Fibroblast of the aortic adventitia (primary cell): ENCODE measurements around the gene ARPC2. TPM values are rescaled to one million over a fixed set of nuclear protein-coding genes. Genes with fewer than 3 reads are reported as not detected.

Source experiments
- DNase-seq: peaks from one replicate; pipeline ENCODE4 v3.0.0-alpha.2; 2010; ENCODE audit warnings: low read depth
- H3K4me3 ChIP-seq: 2 replicates; pipeline ENCODE4 v1.5.1; 2011; ENCODE audit warnings: low read depth, mild to moderate bottlenecking, control low read depth, low read length, moderate library complexity
- total RNA-seq: library from RNA; depleted of rRNA; stranded (reverse); fragments of >200 nt; gene quantifications from 2 replicates; pipeline ENCODE4 v1.2.3, GENCODE V29; 2012; ENCODE audit warnings: low replicate concordance
- TF ChIP-seq, protein P1 (sequence below): IDR thresholded peaks from 2 replicates; pipeline ENCODE4 v1.5.1; 2011; ENCODE audit warnings: mild to moderate bottlenecking, low read length, control low read depth, inconsistent platforms; ENCODE audit not compliant: insufficient read depth

Gene ARPC2
- total RNA-seq, 1 donor: 368 TPM

DNA sequence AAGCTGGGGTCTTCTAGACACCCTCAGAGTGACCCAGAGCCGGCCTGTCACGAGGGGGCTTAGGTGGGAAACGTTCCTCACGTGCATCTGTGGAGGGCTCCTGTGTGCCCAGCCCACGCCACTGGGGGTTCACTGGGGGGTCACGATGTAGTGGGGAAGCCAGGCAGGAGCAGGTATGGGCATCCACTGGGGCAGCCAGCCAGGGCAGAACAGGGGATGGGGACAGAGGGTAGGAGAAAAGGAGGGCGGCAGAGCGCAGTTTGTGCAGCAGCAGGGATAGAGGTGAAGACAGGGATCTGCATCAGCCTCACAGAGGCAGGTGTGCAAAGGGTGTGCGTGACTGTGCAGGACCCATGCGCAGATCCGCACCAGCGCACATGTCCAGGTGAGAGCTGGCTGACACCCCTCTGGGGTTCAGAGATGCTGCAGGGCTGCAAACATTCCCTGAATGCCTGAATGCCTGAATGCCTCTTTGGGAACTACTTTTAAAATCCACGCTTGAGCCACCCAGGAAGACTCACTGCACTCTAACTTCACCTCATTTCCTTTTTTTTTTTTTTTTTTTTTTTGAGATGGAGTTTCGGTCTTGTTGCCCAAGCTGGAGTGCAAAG lies 63.4 kb downstream of the ARPC2 start:
- TF ChIP-seq, protein P1, sequence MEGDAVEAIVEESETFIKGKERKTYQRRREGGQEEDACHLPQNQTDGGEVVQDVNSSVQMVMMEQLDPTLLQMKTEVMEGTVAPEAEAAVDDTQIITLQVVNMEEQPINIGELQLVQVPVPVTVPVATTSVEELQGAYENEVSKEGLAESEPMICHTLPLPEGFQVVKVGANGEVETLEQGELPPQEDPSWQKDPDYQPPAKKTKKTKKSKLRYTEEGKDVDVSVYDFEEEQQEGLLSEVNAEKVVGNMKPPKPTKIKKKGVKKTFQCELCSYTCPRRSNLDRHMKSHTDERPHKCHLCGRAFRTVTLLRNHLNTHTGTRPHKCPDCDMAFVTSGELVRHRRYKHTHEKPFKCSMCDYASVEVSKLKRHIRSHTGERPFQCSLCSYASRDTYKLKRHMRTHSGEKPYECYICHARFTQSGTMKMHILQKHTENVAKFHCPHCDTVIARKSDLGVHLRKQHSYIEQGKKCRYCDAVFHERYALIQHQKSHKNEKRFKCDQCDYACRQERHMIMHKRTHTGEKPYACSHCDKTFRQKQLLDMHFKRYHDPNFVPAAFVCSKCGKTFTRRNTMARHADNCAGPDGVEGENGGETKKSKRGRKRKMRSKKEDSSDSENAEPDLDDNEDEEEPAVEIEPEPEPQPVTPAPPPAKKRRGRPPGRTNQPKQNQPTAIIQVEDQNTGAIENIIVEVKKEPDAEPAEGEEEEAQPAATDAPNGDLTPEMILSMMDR: no peak
- H3K4me3 ChIP-seq: no peak overlapping the region
- no peak for DNase-seq

DNA sequence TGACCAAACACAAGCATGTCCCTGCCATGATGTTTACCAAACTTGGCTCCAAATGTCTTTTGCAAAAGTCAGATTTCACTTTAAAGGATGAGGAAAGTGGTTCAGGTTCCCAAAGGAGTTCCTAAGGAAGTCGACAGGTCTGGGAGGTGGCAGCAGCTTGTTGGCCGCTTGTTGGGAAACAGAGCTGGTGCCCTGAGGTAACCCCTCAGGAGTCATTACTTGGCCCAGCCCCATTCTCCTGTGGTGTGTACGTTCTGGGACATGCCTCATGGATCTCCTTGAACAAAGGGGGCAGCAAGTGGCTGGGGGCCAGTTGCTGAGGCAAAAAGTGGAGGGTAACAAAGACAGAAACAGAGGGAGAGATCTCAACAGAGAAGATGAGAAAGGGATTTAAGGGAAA lies 64.5 kb downstream of the ARPC2 start:
- TF ChIP-seq, protein P1: no peak
- DNase-seq: no peak
- H3K4me3 ChIP-seq: no peak overlapping the region

DNA sequence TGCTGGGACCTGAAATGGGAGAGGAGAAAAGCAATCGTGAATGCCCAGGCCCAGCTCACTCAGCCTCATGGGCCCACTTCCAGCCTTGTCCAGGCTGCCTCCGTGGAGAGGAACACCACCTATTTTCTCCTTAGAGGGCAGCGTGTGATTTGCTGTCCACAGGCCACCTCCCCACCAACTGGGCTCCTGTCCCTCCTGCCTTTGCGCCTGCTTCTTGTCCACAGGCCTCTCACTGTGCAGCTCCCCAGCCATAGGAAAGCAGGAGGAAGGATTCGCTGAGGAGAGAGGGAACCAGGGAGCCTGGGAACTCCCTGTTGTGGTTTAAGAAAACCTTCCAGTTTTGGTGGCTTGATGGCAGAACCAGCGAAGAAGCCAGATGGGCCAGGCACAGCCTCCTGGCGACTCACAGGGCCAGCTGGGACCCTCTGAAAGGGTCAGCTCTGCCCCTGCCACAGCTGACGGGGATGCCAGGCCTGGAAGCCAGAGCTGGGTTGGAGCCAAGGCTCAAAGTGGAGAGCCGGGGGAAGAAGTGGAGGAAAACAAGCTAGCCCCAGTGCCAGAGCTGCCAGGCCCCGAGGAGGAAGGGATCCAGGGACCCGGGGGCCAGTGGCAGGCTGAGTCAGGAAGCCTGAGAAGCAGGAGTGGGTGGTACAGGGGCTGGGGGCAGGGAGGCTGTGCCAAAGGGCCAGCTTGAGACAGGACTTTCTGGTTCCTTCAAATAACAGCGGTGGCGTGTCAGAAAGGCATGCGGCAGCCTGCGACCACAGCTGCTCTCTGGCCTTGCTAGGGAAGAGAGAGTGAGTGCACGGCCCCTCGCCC lies 65.4 kb downstream of the ARPC2 start:
- H3K4me3 ChIP-seq: no peak overlapping the region
- no peak for DNase-seq
- TF ChIP-seq, protein P1: no peak

DNA sequence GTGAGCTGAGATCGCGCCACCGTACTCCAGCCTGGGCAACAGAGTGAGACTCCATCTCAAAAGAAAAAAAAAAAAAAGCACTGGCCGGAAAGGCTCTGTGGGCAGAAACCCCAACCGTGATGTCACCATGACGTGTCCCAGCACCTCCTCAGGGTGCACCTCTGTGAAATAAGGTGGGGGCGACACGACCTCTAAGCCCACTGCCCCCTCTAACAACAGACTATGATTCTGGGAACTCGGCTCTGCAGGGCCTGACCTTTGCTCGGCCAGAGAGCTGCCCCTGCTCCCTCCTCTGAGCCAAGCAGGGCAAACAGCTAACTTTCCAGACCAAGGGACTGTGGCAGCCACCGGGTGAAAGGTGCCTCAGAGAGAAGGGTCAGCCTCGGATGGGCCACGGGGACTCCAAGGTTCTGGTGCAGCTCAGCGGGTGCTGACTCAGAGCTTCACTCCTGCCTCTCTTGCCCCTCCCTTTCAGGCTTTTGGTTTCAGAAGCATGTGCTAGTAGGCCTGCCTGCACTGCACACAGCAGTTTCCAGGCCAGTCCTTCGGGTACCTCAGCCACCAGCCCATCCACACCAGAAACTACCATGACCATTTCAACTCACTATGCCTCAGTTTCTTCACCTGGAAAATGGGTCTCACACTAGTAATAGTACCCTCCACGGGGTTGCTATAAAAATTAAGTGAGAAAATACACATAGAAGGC lies 67.3 kb downstream of the ARPC2 start:
- peak overlapping the region; percentile 45 for H3K4me3 ChIP-seq
- TF ChIP-seq, protein P1: no peak
- peak; percentile 77 for DNase-seq

DNA sequence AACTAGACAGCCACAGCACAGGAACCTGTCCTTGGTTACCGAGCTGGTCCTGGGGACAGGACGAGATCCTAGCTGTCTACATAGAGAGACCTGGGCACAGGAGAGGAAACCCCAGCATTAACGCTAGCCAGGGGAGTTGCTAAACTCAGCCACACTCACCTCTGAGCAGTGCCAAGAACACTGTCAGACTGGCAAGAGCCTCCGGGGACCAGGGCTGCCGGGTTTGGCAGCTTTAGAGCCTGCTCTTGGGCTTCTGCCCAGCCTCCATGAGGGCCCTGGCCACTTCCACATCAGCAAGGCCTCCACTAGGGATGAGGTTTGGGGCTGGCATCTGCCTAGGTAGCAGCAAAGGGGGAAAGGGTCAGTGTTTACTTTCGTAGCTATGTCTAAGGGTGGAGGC lies 68.6 kb downstream of the ARPC2 start:
- DNase-seq: peak; percentile 90

More for the DNA sequence above, 68.6 kb downstream of the ARPC2 start:
- peak overlapping the region; percentile 74 for H3K4me3 ChIP-seq
- TF ChIP-seq, protein P1: no peak
